ENCODE results near the gene CMIP. TPM values are rescaled to one million over a fixed set of nuclear protein-coding genes. Genes with fewer than 3 reads are reported as not detected.

CMIP gene
- total and polyA plus RNA-seq, 10 of the 15 experiments (the other 5 are each of a cell fraction or from before 2014, with no cell fraction given): 1.2 to 43.2 (median 4.4) TPM

DNA sequence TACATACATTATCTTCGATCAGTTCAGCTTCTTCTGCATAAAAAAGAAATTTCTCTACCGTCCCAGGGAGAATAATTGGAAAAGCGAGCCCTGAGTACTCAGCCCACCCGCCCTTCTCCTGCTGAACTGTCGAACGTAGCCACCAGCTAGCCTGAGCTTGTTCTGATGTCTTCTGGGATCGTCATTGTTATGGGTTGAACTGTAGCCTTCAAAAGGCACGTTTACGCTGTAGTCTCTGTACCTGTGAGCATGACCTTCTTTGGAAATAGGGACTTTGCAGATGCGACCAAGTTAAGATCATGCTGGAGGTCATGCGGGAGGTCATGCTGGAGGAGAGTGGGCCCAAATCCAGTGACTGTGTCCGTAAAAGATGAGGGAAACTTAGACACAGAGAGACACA lies 86.2 kb downstream of the CMIP start:
- no peaks in the 10 kb centered on the region for H3K9me3 ChIP-seq (replicated peaks; ENCODE audit: control insufficient read depth, insufficient read depth, low read length)
- POLR2A ChIA-PET: no interaction called here
- H3K27me3 ChIP-seq (replicated peaks in 1 of 2; ENCODE audit: control insufficient read depth in 2 of 2, insufficient read depth in 2 of 2, low read length in 1 of 2): no peaks in the 10 kb centered on the region
- no peak overlapping the region for H3K9ac ChIP-seq (ENCODE audit: control insufficient read depth, insufficient read depth, low read length)
- RAD21 ChIA-PET (ENCODE audit: unreplicated experiment): no interaction called here
- FAIRE-seq (no peak), DNase-seq (ENCODE audit: low read depth, low spot score) (no peak), ATAC-seq (no peak)
- BruUV-seq (replicated peaks): no TSS peak
- CTCF ChIA-PET: no interaction called here
- in situ Hi-C loops (cut with MboI) (no loop called here), intact Hi-C loops (cut with micrococcal nuclease; ENCODE audit: unreplicated experiment) (no loop called here)
- no peaks in the 10 kb centered on the region; the same call in 1 of the 2 replicates for H4K20me1 ChIP-seq (ENCODE audit: control insufficient read depth, insufficient read depth)
- H2AFZ ChIP-seq (ENCODE audit: control insufficient read depth, low read depth, low read length): no peak overlapping the region
- H3K4me3 ChIP-seq: no peak overlapping the region
- TF ChIP-seq, protein P1, sequence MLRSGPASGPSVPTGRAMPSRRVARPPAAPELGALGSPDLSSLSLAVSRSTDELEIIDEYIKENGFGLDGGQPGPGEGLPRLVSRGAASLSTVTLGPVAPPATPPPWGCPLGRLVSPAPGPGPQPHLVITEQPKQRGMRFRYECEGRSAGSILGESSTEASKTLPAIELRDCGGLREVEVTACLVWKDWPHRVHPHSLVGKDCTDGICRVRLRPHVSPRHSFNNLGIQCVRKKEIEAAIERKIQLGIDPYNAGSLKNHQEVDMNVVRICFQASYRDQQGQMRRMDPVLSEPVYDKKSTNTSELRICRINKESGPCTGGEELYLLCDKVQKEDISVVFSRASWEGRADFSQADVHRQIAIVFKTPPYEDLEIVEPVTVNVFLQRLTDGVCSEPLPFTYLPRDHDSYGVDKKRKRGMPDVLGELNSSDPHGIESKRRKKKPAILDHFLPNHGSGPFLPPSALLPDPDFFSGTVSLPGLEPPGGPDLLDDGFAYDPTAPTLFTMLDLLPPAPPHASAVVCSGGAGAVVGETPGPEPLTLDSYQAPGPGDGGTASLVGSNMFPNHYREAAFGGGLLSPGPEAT (IDR thresholded peaks at IDR 0.05; ENCODE audit: low read depth): no peak
- TF ChIP-seq CHD4 (IDR thresholded peaks at IDR 0.05): no peak
- H3K4me1 ChIP-seq (ENCODE audit: control insufficient read depth, insufficient read depth, low read length): no peaks in the 10 kb centered on the region
- H3K36me3 ChIP-seq (ENCODE audit: control insufficient read depth in 2 of 2, insufficient read depth in 2 of 2, low read length in 1 of 2): peaks cover 0 to 3% of the 10 kb centered on the region in 2 experiments; a peak in 2 of 4 replicates
- 95% methylated on average over 12 of the region's 12 CpGs for WGBS (ENCODE audit: insufficient coverage, insufficient replicate concordance, low lambda C conversion rate, missing lambda C conversion rate)
- H3K27ac ChIP-seq (ENCODE audit: control insufficient read depth, insufficient read depth): no peak overlapping the region
- H3K4me2 ChIP-seq (ENCODE audit: control insufficient read depth, insufficient read depth): no peak overlapping the region
- peaks cover 2% of the 10 kb centered on the region for H3K79me2 ChIP-seq (ENCODE audit: control insufficient read depth, insufficient read depth, low read length)
- SMC1A ChIA-PET (ENCODE audit: uncharacterized antibody, unreplicated experiment): no interaction called here

DNA sequence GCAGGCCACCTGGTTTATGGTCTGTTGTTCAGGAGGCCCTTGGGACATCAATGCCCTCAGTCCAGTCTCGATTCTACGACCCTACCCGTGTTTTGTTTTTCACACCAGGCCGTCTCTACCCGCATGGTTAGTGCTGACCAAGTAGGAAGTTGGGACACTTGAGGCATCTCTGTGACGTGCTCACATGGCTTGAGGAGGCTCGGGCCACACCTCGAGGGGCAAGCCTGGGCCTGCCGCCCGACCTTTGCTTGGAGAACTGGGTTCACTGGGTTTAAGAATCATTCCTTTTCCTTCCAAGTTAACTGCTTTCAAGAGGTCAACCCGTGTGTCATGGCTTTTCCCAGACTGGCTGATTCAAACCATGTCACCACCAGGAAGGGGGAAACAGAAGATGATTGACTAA lies 86.8 kb downstream of the CMIP start:
- Histone ChIP-seq H3K4me3 (no peak overlapping the region), H3K4me1 (ENCODE audit: control insufficient read depth, insufficient read depth, low read length) (no peaks in the 10 kb centered on the region), H3K9ac (ENCODE audit: control insufficient read depth, insufficient read depth, low read length) (no peak overlapping the region), H4K20me1 (ENCODE audit: control insufficient read depth, insufficient read depth) (no peaks in the 10 kb centered on the region; the same call in 1 of the 2 replicates), H3K27ac (ENCODE audit: control insufficient read depth, insufficient read depth) (no peak overlapping the region), H3K79me2 (ENCODE audit: control insufficient read depth, insufficient read depth, low read length) (peaks cover 2% of the 10 kb centered on the region), H3K27me3 (replicated peaks in 1 of 2; ENCODE audit: control insufficient read depth in 2 of 2, insufficient read depth in 2 of 2, low read length in 1 of 2) (no peaks in the 10 kb centered on the region), H3K36me3 (ENCODE audit: control insufficient read depth in 2 of 2, insufficient read depth in 2 of 2, low read length in 1 of 2) (peaks cover 0 to 3% of the 10 kb centered on the region in 2 experiments; a peak in 2 of 4 replicates), H2AFZ (ENCODE audit: control insufficient read depth, low read depth, low read length) (no peak overlapping the region), H3K4me2 (ENCODE audit: control insufficient read depth, insufficient read depth) (no peak overlapping the region), H3K9me3 (replicated peaks; ENCODE audit: control insufficient read depth, insufficient read depth, low read length) (no peaks in the 10 kb centered on the region)
- ATAC-seq (peak; percentile 48), FAIRE-seq (no peak), DNase-seq (ENCODE audit: low read depth, low spot score) (no peak)
- ChIA-PET CTCF (no interaction called here), SMC1A (ENCODE audit: uncharacterized antibody, unreplicated experiment) (no interaction called here), POLR2A (no interaction called here), RAD21 (ENCODE audit: unreplicated experiment) (no interaction called here)
- WGBS (ENCODE audit: insufficient coverage, insufficient replicate concordance, low lambda C conversion rate, missing lambda C conversion rate): 57% methylated on average over 11 of the region's 11 CpGs
- no TSS peak for BruUV-seq (replicated peaks)
- in situ Hi-C loops (cut with MboI): no loop called here
- intact Hi-C loops (cut with micrococcal nuclease; ENCODE audit: unreplicated experiment): no loop called here
- TF ChIP-seq ZNF592 (IDR thresholded peaks at IDR 0.05) (no peak), SMAD1 (IDR thresholded peaks at IDR 0.05; ENCODE audit: low read depth, partially characterized antibody) (no peak), BRCA1 (IDR thresholded peaks at IDR 0.05; ENCODE audit: low read depth, low read length) (no peak)
- TF ChIP-seq, protein P2, sequence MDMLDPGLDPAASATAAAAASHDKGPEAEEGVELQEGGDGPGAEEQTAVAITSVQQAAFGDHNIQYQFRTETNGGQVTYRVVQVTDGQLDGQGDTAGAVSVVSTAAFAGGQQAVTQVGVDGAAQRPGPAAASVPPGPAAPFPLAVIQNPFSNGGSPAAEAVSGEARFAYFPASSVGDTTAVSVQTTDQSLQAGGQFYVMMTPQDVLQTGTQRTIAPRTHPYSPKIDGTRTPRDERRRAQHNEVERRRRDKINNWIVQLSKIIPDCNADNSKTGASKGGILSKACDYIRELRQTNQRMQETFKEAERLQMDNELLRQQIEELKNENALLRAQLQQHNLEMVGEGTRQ (IDR thresholded peaks at IDR 0.05; ENCODE audit: borderline replicate concordance, low read depth, low read length): no peak
- TF ChIP-seq, protein P3, sequence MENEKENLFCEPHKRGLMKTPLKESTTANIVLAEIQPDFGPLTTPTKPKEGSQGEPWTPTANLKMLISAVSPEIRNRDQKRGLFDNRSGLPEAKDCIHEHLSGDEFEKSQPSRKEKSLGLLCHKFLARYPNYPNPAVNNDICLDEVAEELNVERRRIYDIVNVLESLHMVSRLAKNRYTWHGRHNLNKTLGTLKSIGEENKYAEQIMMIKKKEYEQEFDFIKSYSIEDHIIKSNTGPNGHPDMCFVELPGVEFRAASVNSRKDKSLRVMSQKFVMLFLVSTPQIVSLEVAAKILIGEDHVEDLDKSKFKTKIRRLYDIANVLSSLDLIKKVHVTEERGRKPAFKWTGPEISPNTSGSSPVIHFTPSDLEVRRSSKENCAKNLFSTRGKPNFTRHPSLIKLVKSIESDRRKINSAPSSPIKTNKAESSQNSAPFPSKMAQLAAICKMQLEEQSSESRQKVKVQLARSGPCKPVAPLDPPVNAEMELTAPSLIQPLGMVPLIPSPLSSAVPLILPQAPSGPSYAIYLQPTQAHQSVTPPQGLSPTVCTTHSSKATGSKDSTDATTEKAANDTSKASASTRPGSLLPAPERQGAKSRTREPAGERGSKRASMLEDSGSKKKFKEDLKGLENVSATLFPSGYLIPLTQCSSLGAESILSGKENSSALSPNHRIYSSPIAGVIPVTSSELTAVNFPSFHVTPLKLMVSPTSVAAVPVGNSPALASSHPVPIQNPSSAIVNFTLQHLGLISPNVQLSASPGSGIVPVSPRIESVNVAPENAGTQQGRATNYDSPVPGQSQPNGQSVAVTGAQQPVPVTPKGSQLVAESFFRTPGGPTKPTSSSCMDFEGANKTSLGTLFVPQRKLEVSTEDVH (IDR thresholded peaks at IDR 0.05; ENCODE audit: low read depth, partially characterized antibody): no peak

Measured in GM12878 (cell line).